Spleen (tissue), 11 donors: ENCODE data around the gene GIPC3. TPM values are rescaled to one million over a fixed set of nuclear protein-coding genes. Genes with fewer than 3 reads are reported as not detected.

ENCODE experiments used
- DNase-seq: peaks from one replicate; pipeline ENCODE4 v3.0.0-alpha.2; 2020
- H3K27ac ChIP-seq, 8 donors: fragments of 200-600 bp; sonication (generic) in 7 of 8; 1 replicate in 4 of 8; 2 replicates in 4 of 8; pipeline versions ENCODE4 v1.5.0 to v1.8.0; 2016 to 2021; ENCODE audit warnings: inconsistent platforms in 4 of 8, mild to moderate bottlenecking in 4 of 8, moderate library complexity in 1 of 8
- H3K27me3 ChIP-seq, 7 donors: fragments of 200-600 bp; sonication (generic) in 6 of 7; replicated peaks in 1 of 7; 1 replicate in 4 of 7; 2 replicates in 3 of 7; pipeline versions ENCODE4 v1.5.0 to v1.8.0; 2016 to 2021; ENCODE audit warnings: inconsistent platforms in 3 of 7, mild to moderate bottlenecking in 1 of 7
- H3K36me3 ChIP-seq, 6 donors: fragments of 200-600 bp; sonication (generic) in 5 of 6; 1 replicate in 4 of 6; 2 replicates in 2 of 6; pipeline versions ENCODE4 v1.5.0 to v1.8.0; 2016 to 2021; ENCODE audit warnings: inconsistent platforms in 2 of 6
- H3K4me1 ChIP-seq, 6 donors: fragments of 200-600 bp; sonication (generic) in 5 of 6; 1 replicate in 3 of 6; 2 replicates in 3 of 6; pipeline versions ENCODE4 v1.5.0 to v1.8.0; 2016 to 2021; ENCODE audit warnings: inconsistent platforms in 3 of 6
- H3K4me3 ChIP-seq, 8 donors: fragments of 200-600 bp; sonication (generic) in 7 of 8; 1 replicate in 4 of 8; 2 replicates in 4 of 8; pipeline versions ENCODE4 v1.5.0 to v1.8.0; 2016 to 2021; ENCODE audit warnings: inconsistent platforms in 4 of 8, mild to moderate bottlenecking in 4 of 8, moderate library complexity in 2 of 8
- H3K9me3 ChIP-seq, 8 donors: fragments of 200-600 bp; sonication (generic) in 7 of 8; 1 replicate in 4 of 8; 2 replicates in 4 of 8; pipeline versions ENCODE4 v1.5.0 to v1.8.0; 2016 to 2021; ENCODE audit warnings: inconsistent platforms in 4 of 8
- POLR2A ChIP-seq, 3 donors: fragments of 450-650 bp; IDR thresholded peaks; one replicate each; pipeline ENCODE4 v1.5.1; 2017; ENCODE audit warnings: antibody characterized with exemption in 3 of 3, mild to moderate bottlenecking in 1 of 3
- POLR2AphosphoS5 ChIP-seq, 3 donors: sonication (generic); formaldehyde crosslinking; IDR thresholded peaks; one replicate each; pipeline ENCODE4 v1.5.1; 2017; ENCODE audit warnings: antibody characterized with exemption in 3 of 3
- WGBS, 5 donors: extraction: QIAGEN DNeasy Blood & Tissue Kit in 3 of 5; methylation state at CpG; one replicate each; pipeline versions ENCODE4 v1.1.5 to v1.1.7; 2013 to 2018; 5-methylcytosine and 5-hydroxymethylcytosine counted together
- intact Hi-C: fragments of 100-400 bp; cut with DNase I; formaldehyde crosslinking; loops from one replicate; pipeline ENCODE4 v1.15.0; 2023; ENCODE audit warnings: low total_unique reads
- polyA plus RNA-seq, 3 donors: library from polyadenylated mRNA; stranded (reverse); fragments of 200-250 nt; gene quantifications; one replicate each; pipeline ENCODE4 v1.2.1, GENCODE V29; 2013
- total RNA-seq, 7 donors: library from RNA; depleted of rRNA in 3 of 7; stranded (reverse); fragments of >200 nt in 3 of 7; fragmentation: NEBNext Ultra II Directional in 4 of 7; extraction: Animal tissue kit (Norgen Biotek cat#: 25700) in 4 of 7; gene quantifications; one replicate each; pipeline versions ENCODE4 v1.1.0 to v1.2.1, GENCODE V29; 2016 to 2021
- TF ChIP-seq, protein P1 (sequence below), 11 experiments: fragments of 200-600 bp in 7 of 11; fragments of 450-650 bp in 4 of 11; sonication (generic) in 4 of 11; IDR thresholded peaks in 8 of 11; conservative IDR thresholded peaks in 3 of 11; 1 replicate in 7 of 11; 2 replicates in 4 of 11; pipeline versions ENCODE4 v1.4.0 to v1.8.0; 2016 to 2021; ENCODE audit warnings: antibody characterized with exemption in 11 of 11, inconsistent platforms in 4 of 11, mild to moderate bottlenecking in 1 of 11
- donor health status: healthy with polysubstance abuse.
- donor health status: DM: no; HTN: no; CAD: no; lungs with moderate emphysema.
- donor health status: DM: no; HTN: no; CAD: no.
- donor health status: Bipolar disorder and iron deficiency.
- donor health status: healthy.
- donor health status: DM: no; HTN: no; CAD: no.
- donor health status: DM: yes; HTN: yes; CAD: no.

The GIPC3 gene
- total and polyA plus RNA-seq, 10 donors: 0.80 to 9.2 (median 5.1) TPM

DNA sequence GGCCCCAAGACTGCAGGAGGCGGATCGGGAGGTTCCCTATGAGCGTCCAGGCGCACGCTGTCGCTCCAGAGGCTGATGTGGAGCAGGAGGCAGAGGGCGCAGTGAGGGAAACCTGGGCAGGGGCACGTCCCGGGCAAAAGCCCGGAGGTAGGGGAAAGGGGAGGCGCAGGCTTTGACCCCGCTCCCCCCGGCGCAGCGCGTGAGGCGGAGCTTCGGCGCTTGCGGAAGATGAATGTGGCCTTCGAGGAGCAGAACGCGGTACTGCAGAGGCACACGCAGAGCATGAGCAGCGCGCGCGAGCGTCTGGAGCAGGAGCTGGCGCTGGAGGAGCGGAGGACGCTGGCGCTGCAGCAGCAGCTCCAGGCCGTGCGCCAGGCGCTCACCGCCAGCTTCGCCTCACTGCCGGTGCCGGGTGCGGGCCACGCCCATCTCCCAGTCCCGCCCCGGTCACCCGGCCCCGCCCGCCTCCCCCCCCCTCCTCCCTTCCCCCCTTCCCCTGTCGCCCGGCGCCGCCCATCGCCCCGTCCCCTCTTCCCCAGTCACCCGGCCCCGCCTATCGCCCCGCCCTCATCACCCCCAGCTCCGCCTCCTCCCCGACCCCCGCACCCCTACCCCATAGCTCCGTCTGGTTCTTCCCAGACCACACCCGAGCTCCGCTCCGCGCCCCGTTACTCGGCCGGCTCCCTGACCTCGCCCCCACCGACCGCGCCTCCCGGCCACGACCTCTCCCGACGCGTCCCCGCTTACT, 8.4 kb upstream of the GIPC3 start:
- WGBS, 5 donors: 46 to 81% (median 70%) methylated on average over 42 to 78 of the region's 78 CpGs
- no peak for TF ChIP-seq POLR2A (IDR thresholded peaks at IDR 0.05)
- TF ChIP-seq POLR2AphosphoS5 (IDR thresholded peaks at IDR 0.05): peak in 2 of 3 donors; percentile 48 to 57
- TF ChIP-seq, protein P1, sequence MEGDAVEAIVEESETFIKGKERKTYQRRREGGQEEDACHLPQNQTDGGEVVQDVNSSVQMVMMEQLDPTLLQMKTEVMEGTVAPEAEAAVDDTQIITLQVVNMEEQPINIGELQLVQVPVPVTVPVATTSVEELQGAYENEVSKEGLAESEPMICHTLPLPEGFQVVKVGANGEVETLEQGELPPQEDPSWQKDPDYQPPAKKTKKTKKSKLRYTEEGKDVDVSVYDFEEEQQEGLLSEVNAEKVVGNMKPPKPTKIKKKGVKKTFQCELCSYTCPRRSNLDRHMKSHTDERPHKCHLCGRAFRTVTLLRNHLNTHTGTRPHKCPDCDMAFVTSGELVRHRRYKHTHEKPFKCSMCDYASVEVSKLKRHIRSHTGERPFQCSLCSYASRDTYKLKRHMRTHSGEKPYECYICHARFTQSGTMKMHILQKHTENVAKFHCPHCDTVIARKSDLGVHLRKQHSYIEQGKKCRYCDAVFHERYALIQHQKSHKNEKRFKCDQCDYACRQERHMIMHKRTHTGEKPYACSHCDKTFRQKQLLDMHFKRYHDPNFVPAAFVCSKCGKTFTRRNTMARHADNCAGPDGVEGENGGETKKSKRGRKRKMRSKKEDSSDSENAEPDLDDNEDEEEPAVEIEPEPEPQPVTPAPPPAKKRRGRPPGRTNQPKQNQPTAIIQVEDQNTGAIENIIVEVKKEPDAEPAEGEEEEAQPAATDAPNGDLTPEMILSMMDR (IDR thresholded peaks at IDR 0.05 in 8 of 11, conservative IDR thresholded peaks at IDR 0.05 in 3 of 11): no peak
- intact Hi-C loops: no loop called here
- Histone ChIP-seq H3K36me3 (peaks cover 0 to 45% (median 4%) of the 10 kb centered on the region in 6 donors), H3K4me3 (peak overlapping the region in 6 of 8 donors; percentile 10 to 60 (median 34)), H3K9me3 (no peaks in the 10 kb centered on the region), H3K4me1 (peaks cover 0 to 39% (median 28%) of the 10 kb centered on the region in 6 donors), H3K27ac (peak overlapping the region in 2 of 8 donors; percentile 27 to 42), H3K27me3 (no peaks in the 10 kb centered on the region)
- no peak for DNase-seq

DNA sequence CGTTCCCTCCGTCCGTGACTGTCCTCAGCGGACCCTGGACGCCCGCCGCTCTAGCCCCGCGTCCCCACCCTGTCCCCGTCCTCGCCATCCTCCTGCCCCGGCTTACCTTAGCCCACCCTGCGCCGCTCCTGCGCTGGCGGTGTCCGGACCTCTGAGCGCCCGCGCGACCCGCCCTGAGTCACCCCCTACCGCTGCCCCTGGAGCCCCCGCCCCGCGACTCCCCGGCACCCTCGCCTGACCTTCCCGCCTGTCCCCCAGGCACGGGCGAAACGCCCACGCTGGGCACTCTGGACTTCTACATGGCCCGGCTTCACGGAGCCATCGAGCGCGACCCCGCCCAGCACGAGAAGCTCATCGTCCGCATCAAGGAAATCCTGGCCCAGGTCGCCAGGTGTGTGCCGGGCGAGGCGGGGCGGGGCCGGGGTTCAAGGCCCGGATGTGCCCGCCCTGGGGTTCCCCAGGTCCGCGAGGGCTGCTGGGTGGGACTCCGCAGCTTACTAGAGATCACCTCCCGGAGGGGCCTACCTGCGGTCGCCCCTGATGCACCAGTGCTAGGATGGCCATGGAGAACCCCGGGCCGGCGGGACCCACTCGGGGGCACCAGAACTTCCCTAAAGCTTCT, 7.4 kb upstream of the GIPC3 start:
- TF ChIP-seq, protein P1 (IDR thresholded peaks at IDR 0.05 in 8 of 11, conservative IDR thresholded peaks at IDR 0.05 in 3 of 11): no peak
- no peak for TF ChIP-seq POLR2AphosphoS5 (IDR thresholded peaks at IDR 0.05)
- no peak for TF ChIP-seq POLR2A (IDR thresholded peaks at IDR 0.05)
- Histone ChIP-seq H3K9me3 (no peaks in the 10 kb centered on the region), H3K27me3 (no peaks in the 10 kb centered on the region), H3K4me1 (peaks cover 0 to 33% (median 23%) of the 10 kb centered on the region in 6 donors), H3K4me3 (no peak overlapping the region), H3K36me3 (peaks cover 0 to 45% (median 4%) of the 10 kb centered on the region in 6 donors), H3K27ac (no peak overlapping the region)
- intact Hi-C loops: no loop called here
- no peak for DNase-seq
- WGBS, 5 donors: 89 to 94% (median 91%) methylated on average over 45 to 60 of the region's 60 CpGs

DNA sequence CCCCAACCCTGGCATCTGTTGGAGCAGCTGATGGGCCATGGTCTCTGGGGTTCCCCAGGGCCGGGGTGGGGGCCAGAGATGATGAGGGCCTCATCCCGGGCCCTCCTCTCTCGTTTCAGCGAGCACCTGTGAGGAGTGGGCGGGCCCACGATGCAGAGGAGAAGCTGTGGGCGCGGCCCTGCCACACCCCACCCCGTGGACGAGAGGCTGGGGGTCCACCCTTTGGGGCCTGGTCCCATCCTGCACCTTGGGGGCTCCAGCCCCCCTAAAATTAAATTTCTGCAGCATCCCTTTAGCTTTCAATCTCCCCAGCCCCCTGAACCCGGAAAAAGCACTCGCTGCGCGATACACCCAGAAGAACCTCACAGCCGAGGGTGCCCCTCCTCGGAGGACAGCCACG, 6.9 kb upstream of the GIPC3 start:
- WGBS, 5 donors: 80 to 92% (median 86%) methylated on average over 11 to 17 of the region's 17 CpGs
- peaks cover 0 to 45% (median 4%) of the 10 kb centered on the region in 6 donors for H3K36me3 ChIP-seq
- TF ChIP-seq POLR2A (IDR thresholded peaks at IDR 0.05): no peak
- TF ChIP-seq POLR2AphosphoS5 (IDR thresholded peaks at IDR 0.05): no peak
- TF ChIP-seq, protein P1 (IDR thresholded peaks at IDR 0.05 in 8 of 11, conservative IDR thresholded peaks at IDR 0.05 in 3 of 11): no peak
- H3K27me3 ChIP-seq: no peaks in the 10 kb centered on the region
- H3K9me3 ChIP-seq: no peaks in the 10 kb centered on the region
- peaks cover 0 to 30% (median 19%) of the 10 kb centered on the region in 6 donors for H3K4me1 ChIP-seq
- H3K4me3 ChIP-seq: no peak overlapping the region
- H3K27ac ChIP-seq: no peak overlapping the region
- DNase-seq: no peak
- intact Hi-C loops: no loop called here
